T-cell (primary cell): ENCODE results near the gene ANK3. TPM values are rescaled to one million over a fixed set of nuclear protein-coding genes. Genes with fewer than 3 reads are reported as not detected.

Experiments used
- ATAC-seq, 4 experiments: fragments of 200-7000 bp in 3 of 4; fragments of 150-1000 bp in 1 of 4; cut with Tn5 transposase; replicated peaks in 1 of 4; 1 replicate in 3 of 4; 2 replicates in 1 of 4; pipeline ENCODE4 v1.10.0; 2021; ENCODE audit warnings: moderate library complexity in 3 of 4, mild to moderate bottlenecking in 2 of 4, moderate number of reproducible peaks in 1 of 4
- CTCF ChIA-PET, 2 donors: fragments of 300-600 bp; sonication (Branson Sonifier 250); formaldehyde crosslinking; loops; one replicate each; lab custom pipeline; 2022; ENCODE audit warnings: antibody characterized with exemption in 2 of 2; lab: Charles Lee
- POLR2A ChIA-PET, 2 donors: fragments of 300-600 bp; sonication (Branson Sonifier 250); formaldehyde crosslinking; loops; one replicate each; lab custom pipeline; 2022; ENCODE audit warnings: antibody characterized with exemption in 2 of 2; lab: Charles Lee
- DNase-seq, 35 experiments: peaks; one replicate each; pipeline versions ENCODE4 v3.0.0 to v3.0.0-alpha.2; 2013 to 2023
- H3K27ac ChIP-seq: one replicate; pipeline ENCODE4 v1.5.1; 2013; ENCODE audit warnings: low read length
- H3K27me3 ChIP-seq, 2 experiments: replicated peaks in 1 of 2; 1 replicate in 1 of 2; 2 replicates in 1 of 2; pipeline versions ENCODE4 v1.6.1 to v1.7.0; 2013; ENCODE audit warnings: low read length in 1 of 2, mixed read lengths in 1 of 2; ENCODE audit not compliant: control insufficient read depth in 2 of 2, insufficient read depth in 2 of 2; ENCODE audit errors: extremely low read depth in 1 of 2
- H3K36me3 ChIP-seq, 2 donors: 1 replicate in 1 of 2; 2 replicates in 1 of 2; pipeline versions ENCODE4 v1.6.1 to v1.7.0; 2013; ENCODE audit warnings: low read length in 1 of 2; ENCODE audit not compliant: control insufficient read depth in 2 of 2, insufficient read depth in 1 of 2; ENCODE audit errors: extremely low read depth in 1 of 2
- H3K4me1 ChIP-seq, 2 experiments: 1 replicate in 1 of 2; 2 replicates in 1 of 2; pipeline versions ENCODE4 v1.6.1 to v1.7.0; 2013; ENCODE audit warnings: low read length in 2 of 2, mixed read lengths in 1 of 2; ENCODE audit not compliant: insufficient read depth in 2 of 2, control insufficient read depth in 1 of 2; ENCODE audit errors: extremely low read depth in 1 of 2
- H3K4me3 ChIP-seq, 2 donors: 1 replicate in 1 of 2; 2 replicates in 1 of 2; pipeline versions ENCODE4 v1.5.1 to v1.7.0; 2013; ENCODE audit warnings: mild to moderate bottlenecking in 2 of 2, low read length in 1 of 2, moderate library complexity in 1 of 2; ENCODE audit not compliant: control insufficient read depth in 1 of 2; ENCODE audit errors: extremely low read depth in 1 of 2
- H3K9me3 ChIP-seq: 2 replicates; pipeline ENCODE4 v1.7.0; 2013
- H3K27ac Mint-ChIP-seq, 2 donors: one replicate each; pipeline ENCODE4 v1.8.0; 2020 to 2021; ENCODE audit warnings: mild to moderate bottlenecking in 2 of 2, mixed read lengths in 2 of 2
- H3K27me3 Mint-ChIP-seq, 2 donors: one replicate each; pipeline ENCODE4 v1.8.0; 2021 to 2022; ENCODE audit warnings: mixed read lengths in 2 of 2
- H3K36me3 Mint-ChIP-seq: one replicate; pipeline ENCODE4 v1.8.0; 2021; ENCODE audit warnings: mixed read lengths
- H3K4me1 Mint-ChIP-seq, 3 donors: one replicate each; pipeline ENCODE4 v1.8.0; 2020 to 2022; ENCODE audit warnings: mixed read lengths in 3 of 3, mild to moderate bottlenecking in 1 of 3
- H3K4me3 Mint-ChIP-seq, 3 donors: one replicate each; pipeline ENCODE4 v1.8.0; 2020 to 2022; ENCODE audit warnings: mild to moderate bottlenecking in 3 of 3, mixed read lengths in 3 of 3, moderate library complexity in 3 of 3
- H3K9me3 Mint-ChIP-seq, 3 donors: one replicate each; pipeline ENCODE4 v1.8.0; 2020 to 2022; ENCODE audit warnings: mixed read lengths in 3 of 3
- WGBS: methylation state at CpG from one replicate; pipeline ENCODE4 v1.1.5; 2013; ENCODE audit warnings: missing lambda C conversion rate; ENCODE audit not compliant: insufficient coverage; 5-methylcytosine and 5-hydroxymethylcytosine counted together
- total RNA-seq, 35 experiments: library from RNA in 6 of 35; stranded (reverse) in 6 of 35; fragments of 120-200 nt in 1 of 35; gene quantifications; one replicate each; pipeline versions ENCODE4 v1.2.1 to v1.2.4 and lab custom pipeline; 2013 to 2026

Gene ANK3
- total RNA-seq, 5 donors from 2014 or later (not counting 1 experiment from before 2014, with no cell fraction given) = 43.0 to 74.8 (median 56.7) TPM

GRCh38 chr10:60271319-60272040 lies 118.2 kb downstream of the ANK3 start:
- no peaks in the 10 kb centered on the region for H3K27me3 ChIP-seq
- no peak overlapping the region for H3K4me3 Mint-ChIP-seq
- H3K9me3 ChIP-seq = no peaks in the 10 kb centered on the region
- peaks cover 0 to 4% (median 2%) of the 10 kb centered on the region in 3 donors for H3K9me3 Mint-ChIP-seq
- peaks cover 0 to 2% of the 10 kb centered on the region in 2 donors for H3K36me3 ChIP-seq
- CTCF ChIA-PET = interaction anchor here in 1 of 2 donors (0.6 kb wide), 1 partner anchor 8 kb away, joined by 3 read pairs; no protein-coding TSS in a partner anchor
- 83% methylated on average over 1 of the region's 4 CpGs for whole genome bisulfite sequencing
- H3K27ac ChIP-seq = no peak overlapping the region
- H3K4me1 Mint-ChIP-seq = no peaks in the 10 kb centered on the region
- DNase-seq = no peak
- no peak for ATAC-seq
- H3K27me3 Mint-ChIP-seq = no peaks in the 10 kb centered on the region
- H3K36me3 Mint-ChIP-seq = peaks cover 23% of the 10 kb centered on the region
- H3K27ac Mint-ChIP-seq = no peak overlapping the region
- POLR2A ChIA-PET = interaction anchor here in 1 of 2 donors (0.7 kb wide), 1 partner anchor 162 kb away, joined by 4 read pairs; no protein-coding TSS in a partner anchor
- no peak overlapping the region for H3K4me3 ChIP-seq
- no peaks in the 10 kb centered on the region for H3K4me1 ChIP-seq

GRCh38 chr10:60270426-60270825 lies 119.2 kb downstream of the ANK3 start:
- ATAC-seq = no peak
- Mint-ChIP-seq H3K36me3 (peaks cover 19% of the 10 kb centered on the region), H3K9me3 (peaks cover 0 to 4% (median 2%) of the 10 kb centered on the region in 3 donors), H3K27me3 (no peaks in the 10 kb centered on the region), H3K27ac (no peak overlapping the region), H3K4me3 (no peak overlapping the region), H3K4me1 (no peaks in the 10 kb centered on the region)
- no peaks in the 10 kb centered on the region for H3K27me3 ChIP-seq
- H3K4me3 ChIP-seq = no peak overlapping the region
- WGBS = no CpG with 5 or more reads among the region's 1 CpG
- H3K4me1 ChIP-seq = no peaks in the 10 kb centered on the region
- POLR2A ChIA-PET = no interaction called here
- no peak for DNase-seq
- H3K9me3 ChIP-seq = no peaks in the 10 kb centered on the region
- CTCF ChIA-PET = no interaction called here
- no peak overlapping the region for H3K27ac ChIP-seq
- peaks cover 0 to 2% of the 10 kb centered on the region in 2 donors for H3K36me3 ChIP-seq

DNA sequence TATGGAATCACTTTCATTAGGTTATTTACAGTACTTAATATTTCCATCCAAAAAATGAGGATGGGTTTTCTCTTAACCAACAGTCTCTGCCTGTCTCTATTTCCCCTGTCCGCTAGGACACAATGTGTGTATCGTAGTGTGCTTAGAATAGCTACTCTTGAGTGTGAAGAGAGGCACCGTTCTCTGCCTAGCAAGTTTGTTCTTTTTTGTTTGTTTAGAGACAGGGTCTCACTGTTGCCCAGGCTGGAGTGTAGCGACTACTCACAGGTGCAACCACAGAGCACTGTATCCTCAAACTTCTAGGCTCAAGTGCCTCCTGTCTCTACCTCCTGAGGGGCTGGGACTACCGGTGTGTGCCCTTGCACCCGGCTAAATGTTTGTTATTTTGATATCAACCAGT lies 121.9 kb downstream of the ANK3 start:
- no peak for ATAC-seq
- no peak overlapping the region for H3K4me3 Mint-ChIP-seq
- no peak overlapping the region for H3K4me3 ChIP-seq
- H3K9me3 ChIP-seq = no peaks in the 10 kb centered on the region
- no peaks in the 10 kb centered on the region for H3K4me1 ChIP-seq
- 83% methylated on average over 1 of the region's 6 CpGs for WGBS
- no peak overlapping the region for H3K27ac Mint-ChIP-seq
- no peaks in the 10 kb centered on the region for H3K27me3 ChIP-seq
- CTCF ChIA-PET = no interaction called here
- H3K36me3 ChIP-seq = peaks cover 0 to 11% of the 10 kb centered on the region in 2 donors
- DNase-seq = no peak
- peaks cover 19% of the 10 kb centered on the region for H3K36me3 Mint-ChIP-seq
- POLR2A ChIA-PET = no interaction called here
- H3K4me1 Mint-ChIP-seq = no peaks in the 10 kb centered on the region
- H3K27ac ChIP-seq = no peak overlapping the region
- no peaks in the 10 kb centered on the region for H3K27me3 Mint-ChIP-seq
- H3K9me3 Mint-ChIP-seq = no peaks in the 10 kb centered on the region

DNA sequence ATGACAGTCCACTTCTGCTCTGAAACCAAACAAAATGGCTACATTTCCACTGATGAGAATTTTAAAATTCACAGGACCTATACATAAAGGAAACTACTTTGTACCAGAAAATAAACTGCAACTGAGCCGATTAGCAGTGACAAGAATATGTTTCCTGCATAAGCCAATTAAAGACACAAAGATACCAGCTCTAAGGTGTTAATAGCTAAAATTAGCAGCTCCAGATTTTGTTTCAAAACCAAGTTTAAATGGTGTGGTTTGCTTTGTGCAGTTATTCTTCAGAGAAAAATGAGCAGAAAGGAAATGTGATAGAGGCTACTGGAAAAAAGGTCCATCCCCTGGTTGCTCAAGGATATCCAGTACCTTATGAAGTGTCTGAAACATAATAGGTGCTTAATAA lies 123.2 kb downstream of the ANK3 start:
- POLR2A ChIA-PET = no interaction called here
- no peak overlapping the region for H3K4me3 Mint-ChIP-seq
- Histone ChIP-seq H3K36me3 (peaks cover 3 to 17% of the 10 kb centered on the region in 2 donors), H3K9me3 (no peaks in the 10 kb centered on the region), H3K27me3 (no peaks in the 10 kb centered on the region), H3K4me1 (no peaks in the 10 kb centered on the region), H3K4me3 (no peak overlapping the region), H3K27ac (no peak overlapping the region)
- ATAC-seq = no peak
- DNase-seq = no peak
- CTCF ChIA-PET = no interaction called here
- no CpG with 5 or more reads among the region's 1 CpG for WGBS
- peaks cover 23% of the 10 kb centered on the region for H3K36me3 Mint-ChIP-seq
- H3K4me1 Mint-ChIP-seq = no peaks in the 10 kb centered on the region
- H3K9me3 Mint-ChIP-seq = no peaks in the 10 kb centered on the region
- H3K27ac Mint-ChIP-seq = no peak overlapping the region
- no peaks in the 10 kb centered on the region for H3K27me3 Mint-ChIP-seq

DNA sequence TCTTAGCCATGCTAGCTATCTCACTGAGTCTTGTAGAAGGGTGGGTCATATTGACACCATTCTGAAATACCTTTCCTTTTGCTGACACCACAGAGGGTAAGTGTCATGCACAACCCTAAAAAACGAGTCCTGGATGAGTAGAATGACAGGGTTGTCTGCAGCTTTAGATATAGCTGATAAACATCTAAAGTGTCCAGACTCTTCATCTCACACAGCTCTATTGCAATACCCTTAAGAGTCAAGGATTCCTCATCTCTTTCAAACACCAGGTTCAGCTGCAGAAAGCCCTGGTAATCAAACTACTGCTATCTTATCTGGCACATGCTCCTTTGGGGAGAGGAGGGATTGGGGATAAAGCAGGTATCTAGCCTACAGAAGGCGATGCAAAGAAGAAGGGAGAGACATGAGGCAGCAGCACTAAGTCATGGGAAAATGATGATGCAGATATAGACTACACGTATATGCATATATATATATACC lies 127.0 kb downstream of the ANK3 start:
- CTCF ChIA-PET = interaction anchor here in 1 of 2 donors (0.6 kb wide), 1 partner anchor 9 kb away, joined by 3 read pairs; no protein-coding TSS in a partner anchor
- Mint-ChIP-seq H3K27ac (no peak overlapping the region), H3K27me3 (no peaks in the 10 kb centered on the region), H3K4me3 (no peak overlapping the region), H3K9me3 (no peaks in the 10 kb centered on the region), H3K36me3 (peaks cover 36% of the 10 kb centered on the region), H3K4me1 (peaks cover 2 to 11% (median 6%) of the 10 kb centered on the region in 3 donors)
- no peaks in the 10 kb centered on the region for H3K9me3 ChIP-seq
- ATAC-seq (no peak), DNase-seq (no peak)
- no peak overlapping the region for H3K27ac ChIP-seq
- POLR2A ChIA-PET = no interaction called here
- peaks cover 6 to 25% of the 10 kb centered on the region in 2 donors for H3K36me3 ChIP-seq
- no peak overlapping the region for H3K4me3 ChIP-seq
- 18% methylated on average over 1 of the region's 3 CpGs for WGBS
- H3K4me1 ChIP-seq = no peaks in the 10 kb centered on the region
- no peaks in the 10 kb centered on the region for H3K27me3 ChIP-seq

GRCh38 chr10:60260321-60260720 lies 129.4 kb downstream of the ANK3 start:
- no peaks in the 10 kb centered on the region for H3K9me3 ChIP-seq
- Mint-ChIP-seq H3K4me1 (peaks cover 2 to 11% (median 6%) of the 10 kb centered on the region in 3 donors), H3K9me3 (no peaks in the 10 kb centered on the region), H3K4me3 (no peak overlapping the region), H3K27me3 (no peaks in the 10 kb centered on the region), H3K27ac (no peak overlapping the region), H3K36me3 (peaks cover 41% of the 10 kb centered on the region)
- peaks cover 6 to 25% of the 10 kb centered on the region in 2 donors for H3K36me3 ChIP-seq
- no peak overlapping the region for H3K27ac ChIP-seq
- ATAC-seq (no peak), DNase-seq (no peak)
- no peaks in the 10 kb centered on the region for H3K4me1 ChIP-seq
- ChIA-PET POLR2A (interaction anchor here in 1 of 2 donors (0.5 kb wide), 1 partner anchor 509 kb away, joined by 3 read pairs; no protein-coding TSS in a partner anchor), CTCF (no interaction called here)
- 63% methylated on average over 2 of the region's 3 CpGs for WGBS
- H3K27me3 ChIP-seq = no peaks in the 10 kb centered on the region
- no peak overlapping the region for H3K4me3 ChIP-seq
